HepG2 (cell line): ENCODE data around the gene COX4I2. TPM values are rescaled to one million over a fixed set of nuclear protein-coding genes. Genes with fewer than 3 reads are reported as not detected.
A peak's percentile ranks its signal among the peaks of the same experiment; 100 is the strongest.

Experiments used
- AHDC1 ChIP-seq: sonication (generic); formaldehyde crosslinking; IDR thresholded peaks from 2 replicates; pipeline ENCODE4 v1.5.1; 2020; ENCODE audit warnings: mild to moderate bottlenecking, missing genetic modification reagents, borderline replicate concordance
- CHCHD3 ChIP-seq: sonication (generic); formaldehyde crosslinking; IDR thresholded peaks from 2 replicates; pipeline ENCODE4 v1.8.0; 2022; ENCODE audit warnings: mild to moderate bottlenecking, missing genetic modification reagents, moderate library complexity
- DZIP1 ChIP-seq: sonication (generic); formaldehyde crosslinking; IDR thresholded peaks from 2 replicates; pipeline ENCODE4 v1.5.0; 2020; ENCODE audit warnings: mild to moderate bottlenecking, missing genetic modification reagents
- FIP1L1 ChIP-seq: fragments of 200-400 bp; formaldehyde crosslinking; IDR thresholded peaks from 2 replicates; pipeline ENCODE4 v1.6.1; 2018; ENCODE audit warnings: low read depth, mild to moderate bottlenecking, low read length, moderate library complexity, borderline replicate concordance; ENCODE audit not compliant: insufficient read depth
- NFE2L1 ChIP-seq: sonication (generic); formaldehyde crosslinking; IDR thresholded peaks from 2 replicates; pipeline ENCODE4 v1.4.0; 2020; ENCODE audit warnings: missing genetic modification reagents, mild to moderate bottlenecking, borderline replicate concordance
- ZHX1 ChIP-seq: sonication (generic); formaldehyde crosslinking; IDR thresholded peaks from 2 replicates; pipeline ENCODE4 v1.8.1; 2022; ENCODE audit warnings: low read depth, mild to moderate bottlenecking, missing genetic modification reagents
- ZNF354B ChIP-seq: sonication (generic); formaldehyde crosslinking; IDR thresholded peaks from 2 replicates; pipeline ENCODE4 v1.8.0; 2022; ENCODE audit warnings: mild to moderate bottlenecking, missing genetic modification reagents
- polyA plus RNA-seq, 8 experiments: library from polyadenylated mRNA; depleted of rRNA in 3 of 8; stranded (reverse) in 7 of 8; unstranded in 1 of 8; fragments of >200 nt; fragmentation: Illumina TruSeq in 4 of 8; extraction: Trizol in 4 of 8; gene quantifications; 2 replicates each; pipeline versions ENCODE4 v1.2.1 to v1.2.3, GENCODE V29; 2011 to 2016; ENCODE audit warnings: low read depth in 4 of 8, missing spikeins in 1 of 8, mixed read lengths in 1 of 8; ENCODE audit not compliant: insufficient read depth in 1 of 8
- total RNA-seq, 5 experiments: library from RNA; depleted of rRNA; stranded (reverse); fragments of >200 nt; fragmentation: Illumina TruSeq; extraction: Trizol; gene quantifications; 2 replicates each; pipeline ENCODE4 v1.2.3, GENCODE V29; 2016; ENCODE audit warnings: low read depth in 1 of 5
- TF ChIP-seq, protein P1 (sequence below): sonication (generic); formaldehyde crosslinking; IDR thresholded peaks from 2 replicates; pipeline ENCODE4 v1.5.0; 2020; ENCODE audit warnings: mild to moderate bottlenecking, low read depth, missing genetic modification reagents, borderline replicate concordance
- TF ChIP-seq, protein P2 (sequence below): sonication (generic); formaldehyde crosslinking; IDR thresholded peaks from 2 replicates; pipeline ENCODE4 v1.8.0; 2022; ENCODE audit warnings: mild to moderate bottlenecking, missing genetic modification reagents, moderate library complexity
- TF ChIP-seq, protein P3 (sequence below): sonication (generic); formaldehyde crosslinking; IDR thresholded peaks from 2 replicates; pipeline ENCODE4 v1.4.0; 2020; ENCODE audit warnings: missing genetic modification reagents

Gene COX4I2
- total and polyA plus RNA-seq, 2 of the 13 experiments (the other 11 are each of a cell fraction or from before 2014, with no cell fraction given) = 1.1 TPM; not detected in 1

DNA sequence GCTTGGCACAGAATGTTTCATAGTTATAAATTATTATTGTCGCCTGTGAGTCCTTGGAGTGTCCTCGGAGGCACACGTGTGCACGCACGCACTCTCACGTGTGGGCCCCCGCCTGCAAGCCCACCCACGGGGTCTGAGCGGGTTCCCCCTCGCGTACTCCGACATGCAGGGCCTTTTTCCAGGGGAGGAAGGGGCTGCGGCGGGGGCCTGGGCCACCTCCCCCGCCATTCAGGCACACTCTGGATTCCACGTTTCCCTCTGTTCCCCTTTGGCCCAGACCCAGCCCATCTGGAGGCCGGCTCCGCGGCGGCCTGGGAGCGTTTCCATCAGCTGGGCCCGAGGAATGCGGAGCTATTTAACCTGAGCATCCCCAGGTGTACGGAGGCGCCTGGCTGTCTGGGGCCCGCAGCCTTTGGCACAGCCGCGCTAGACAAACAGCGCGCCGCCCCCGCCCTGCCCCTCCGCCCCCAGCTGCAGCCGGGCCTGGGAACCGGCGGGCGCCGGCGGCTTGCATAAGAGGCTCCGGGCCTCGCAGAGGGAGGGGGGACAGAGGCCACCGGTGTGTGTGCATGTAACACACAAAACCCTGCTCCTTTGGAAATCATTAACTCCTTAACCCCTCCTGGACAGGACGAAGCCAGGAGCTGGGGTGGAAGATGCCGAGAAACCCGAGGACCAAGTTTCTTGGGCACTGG is 29.3 kb upstream of the COX4I2 start (continued):
- TF ChIP-seq AHDC1 (peak; percentile 95; the same call in 1 of the 2 replicates), NFE2L1 (CRISPR knock-in tag) (no peak), CHCHD3 (peak; percentile 82; the same call in 1 of the 2 replicates), FIP1L1 (peak; percentile 99), ZNF354B (CRISPR knock-in tag) (peak; percentile 93), DZIP1 (CRISPR knock-in tag) (peak; percentile 84; the same call in 1 of the 2 replicates), ZHX1 (peak; percentile 96)
- TF ChIP-seq, protein P1, sequence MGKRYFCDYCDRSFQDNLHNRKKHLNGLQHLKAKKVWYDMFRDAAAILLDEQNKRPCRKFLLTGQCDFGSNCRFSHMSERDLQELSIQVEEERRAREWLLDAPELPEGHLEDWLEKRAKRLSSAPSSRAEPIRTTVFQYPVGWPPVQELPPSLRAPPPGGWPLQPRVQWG (CRISPR knock-in tag) = no peak
- TF ChIP-seq, protein P2, sequence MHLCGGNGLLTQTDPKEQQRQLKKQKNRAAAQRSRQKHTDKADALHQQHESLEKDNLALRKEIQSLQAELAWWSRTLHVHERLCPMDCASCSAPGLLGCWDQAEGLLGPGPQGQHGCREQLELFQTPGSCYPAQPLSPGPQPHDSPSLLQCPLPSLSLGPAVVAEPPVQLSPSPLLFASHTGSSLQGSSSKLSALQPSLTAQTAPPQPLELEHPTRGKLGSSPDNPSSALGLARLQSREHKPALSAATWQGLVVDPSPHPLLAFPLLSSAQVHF (CRISPR knock-in tag) = peak; percentile 97
- TF ChIP-seq, protein P3, sequence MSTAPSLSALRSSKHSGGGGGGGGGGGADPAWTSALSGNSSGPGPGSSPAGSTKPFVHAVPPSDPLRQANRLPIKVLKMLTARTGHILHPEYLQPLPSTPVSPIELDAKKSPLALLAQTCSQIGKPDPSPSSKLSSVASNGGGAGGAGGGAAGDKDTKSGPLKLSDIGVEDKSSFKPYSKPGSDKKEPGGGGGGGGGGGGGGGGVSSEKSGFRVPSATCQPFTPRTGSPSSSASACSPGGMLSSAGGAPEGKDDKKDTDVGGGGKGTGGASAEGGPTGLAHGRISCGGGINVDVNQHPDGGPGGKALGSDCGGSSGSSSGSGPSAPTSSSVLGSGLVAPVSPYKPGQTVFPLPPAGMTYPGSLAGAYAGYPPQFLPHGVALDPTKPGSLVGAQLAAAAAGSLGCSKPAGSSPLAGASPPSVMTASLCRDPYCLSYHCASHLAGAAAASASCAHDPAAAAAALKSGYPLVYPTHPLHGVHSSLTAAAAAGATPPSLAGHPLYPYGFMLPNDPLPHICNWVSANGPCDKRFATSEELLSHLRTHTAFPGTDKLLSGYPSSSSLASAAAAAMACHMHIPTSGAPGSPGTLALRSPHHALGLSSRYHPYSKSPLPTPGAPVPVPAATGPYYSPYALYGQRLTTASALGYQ (CRISPR knock-in tag) = peak; percentile 100
